ENCODE data around the gene GTF2A1L.

DNA sequence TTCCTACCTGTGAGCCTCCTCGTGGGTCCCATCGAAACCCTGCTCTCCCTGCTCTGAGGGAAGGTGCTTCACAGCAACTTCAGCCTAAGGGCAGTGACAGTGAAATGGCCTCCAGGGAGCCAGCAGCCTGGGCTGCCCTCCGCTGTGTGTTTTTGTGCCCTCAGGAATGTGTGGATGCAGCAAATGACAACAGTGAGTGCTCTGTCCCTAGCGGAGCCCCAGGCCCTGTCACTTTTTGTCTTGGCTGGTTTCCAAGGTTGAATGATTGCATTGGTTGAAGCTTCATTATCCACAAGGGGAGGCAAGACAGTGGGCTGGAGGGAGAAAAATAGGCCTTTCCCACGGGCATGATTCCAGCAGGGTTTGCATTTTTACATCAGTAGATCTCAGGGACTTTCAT, 44.8 kb upstream of the GTF2A1L start:
- TF ChIP-seq, protein P1, sequence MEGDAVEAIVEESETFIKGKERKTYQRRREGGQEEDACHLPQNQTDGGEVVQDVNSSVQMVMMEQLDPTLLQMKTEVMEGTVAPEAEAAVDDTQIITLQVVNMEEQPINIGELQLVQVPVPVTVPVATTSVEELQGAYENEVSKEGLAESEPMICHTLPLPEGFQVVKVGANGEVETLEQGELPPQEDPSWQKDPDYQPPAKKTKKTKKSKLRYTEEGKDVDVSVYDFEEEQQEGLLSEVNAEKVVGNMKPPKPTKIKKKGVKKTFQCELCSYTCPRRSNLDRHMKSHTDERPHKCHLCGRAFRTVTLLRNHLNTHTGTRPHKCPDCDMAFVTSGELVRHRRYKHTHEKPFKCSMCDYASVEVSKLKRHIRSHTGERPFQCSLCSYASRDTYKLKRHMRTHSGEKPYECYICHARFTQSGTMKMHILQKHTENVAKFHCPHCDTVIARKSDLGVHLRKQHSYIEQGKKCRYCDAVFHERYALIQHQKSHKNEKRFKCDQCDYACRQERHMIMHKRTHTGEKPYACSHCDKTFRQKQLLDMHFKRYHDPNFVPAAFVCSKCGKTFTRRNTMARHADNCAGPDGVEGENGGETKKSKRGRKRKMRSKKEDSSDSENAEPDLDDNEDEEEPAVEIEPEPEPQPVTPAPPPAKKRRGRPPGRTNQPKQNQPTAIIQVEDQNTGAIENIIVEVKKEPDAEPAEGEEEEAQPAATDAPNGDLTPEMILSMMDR (IDR thresholded peaks at IDR 0.05; ENCODE audit: insufficient read depth, low read depth, low read length): no peak
- TF ChIP-seq EZH2 (IDR thresholded peaks at IDR 0.05; ENCODE audit: insufficient read depth, low read length): no peak
